HG02973 (cell line): Measurements from ENCODE around the gene CLPSL1.

Source experiments
- ATAC-seq: cut with Tn5 transposase; IDR thresholded peaks from one replicate; pipeline ENCODE4 v1.9.1; 2021; ENCODE audit warnings: moderate library complexity; ENCODE audit not compliant: unreplicated experiment

Gene CLPSL1

DNA sequence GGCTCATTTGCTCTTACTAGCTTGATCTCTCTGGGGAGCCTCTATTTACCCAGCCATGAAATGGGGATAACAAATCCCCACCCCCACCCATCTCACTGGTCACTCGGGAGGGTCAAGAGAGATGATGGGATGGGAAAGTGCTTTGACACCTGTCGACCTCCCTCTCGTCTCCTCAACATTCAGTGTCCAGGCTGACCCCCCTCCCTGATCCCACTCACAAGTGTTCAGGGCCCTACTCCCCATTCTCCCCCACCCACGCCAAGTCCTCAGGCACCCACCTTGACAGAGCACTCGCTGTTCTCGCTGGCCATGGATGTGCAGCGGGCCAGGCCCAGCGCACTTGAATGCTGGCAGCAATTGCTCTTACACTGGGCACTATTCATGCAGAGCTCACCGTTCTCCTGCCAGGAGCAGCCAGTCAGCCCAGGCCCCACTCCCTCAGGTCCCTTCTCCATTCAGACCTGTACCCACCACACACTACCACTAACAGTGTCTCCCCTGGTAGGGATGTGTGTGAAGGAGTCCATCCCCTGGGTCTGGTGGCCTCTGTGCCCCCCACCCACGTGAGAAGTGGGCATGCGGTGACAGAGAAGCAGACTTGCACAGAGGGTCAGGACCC lies 14.7 kb downstream of the CLPSL1 start:
- ATAC-seq = no peak

- ATAC-seq = no peak
Measured at GRCh38 chr6:35796236-35796635, 15.4 kb downstream of the CLPSL1 start.

- no peak for ATAC-seq
Measured at GRCh38 chr6:35797837-35798526, 17.2 kb downstream of the CLPSL1 start.

DNA sequence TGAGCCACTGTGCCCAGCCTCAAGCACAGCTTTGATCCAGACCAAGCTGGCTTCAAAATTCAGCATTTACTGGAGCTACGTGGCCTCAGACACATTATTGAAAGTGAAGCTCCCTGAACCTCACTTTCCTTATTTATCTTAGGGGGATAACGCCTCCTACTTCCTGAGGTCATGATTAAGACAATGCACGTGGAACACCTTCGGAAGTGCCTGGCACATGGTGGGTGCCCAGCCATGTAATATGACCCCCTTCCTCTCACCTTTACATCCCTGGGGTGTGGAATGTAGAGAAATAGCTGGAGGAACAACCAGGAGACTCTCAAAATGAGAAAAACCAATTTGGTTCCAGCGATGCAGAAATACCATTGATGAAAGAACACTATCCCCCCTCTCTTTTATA lies 17.9 kb downstream of the CLPSL1 start:
- no peak for ATAC-seq

- no peak for ATAC-seq
Measured at GRCh38 chr6:35801148-35801547, 20.3 kb downstream of the CLPSL1 start.

- ATAC-seq = no peak
Measured at GRCh38 chr6:35804996-35805736, 24.3 kb downstream of the CLPSL1 start, which contains the start of gene LHFPL5. Gene LHFPL5 (plus strand): TSS chr6:35805352. CDS start chr6:35805671, 319 bp downstream.

DNA sequence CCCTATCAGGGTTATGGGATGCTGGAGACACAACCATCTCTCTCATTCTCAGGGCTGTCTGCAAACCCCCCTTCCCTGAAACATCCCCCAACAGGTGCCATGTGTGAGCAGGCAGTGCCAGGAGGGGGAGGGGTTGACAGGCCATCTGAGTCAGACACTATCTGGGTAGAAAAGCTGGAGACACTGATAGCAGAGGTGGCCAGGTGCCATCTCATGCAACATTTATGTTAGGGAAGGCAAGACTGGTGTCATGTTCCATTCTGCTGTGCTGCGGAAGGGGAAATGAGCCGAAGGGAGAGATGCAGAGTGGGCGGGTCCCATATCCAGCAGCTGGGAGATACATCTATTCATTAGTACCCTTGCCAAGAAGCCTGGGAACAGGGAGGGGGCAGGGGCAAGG lies 27.9 kb downstream of the CLPSL1 start:
- ATAC-seq = no peak

DNA sequence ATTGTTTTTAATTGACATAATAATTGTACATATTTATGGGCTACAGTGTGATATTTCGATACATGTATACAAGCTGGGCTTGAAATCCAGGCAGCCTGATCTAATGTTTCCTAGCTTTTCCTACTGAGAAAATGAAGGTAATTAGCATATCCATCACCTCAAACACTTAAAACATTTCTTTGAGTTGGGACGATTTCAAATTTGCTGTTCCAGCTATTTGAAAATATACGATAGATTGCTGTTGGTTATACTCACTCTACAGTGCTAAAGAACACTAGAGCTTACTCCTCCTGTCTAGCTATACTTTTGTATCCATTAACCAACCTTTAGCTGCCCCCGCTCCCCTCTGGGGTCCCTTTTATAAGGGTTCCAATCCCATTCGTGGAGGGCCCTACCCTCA lies 29.0 kb downstream of the CLPSL1 start:
- ATAC-seq = no peak

GRCh38 chr6:35810971-35811698 lies 30.3 kb downstream of the CLPSL1 start:
- ATAC-seq = no peak

GRCh38 chr6:35811699-35811995 lies 30.8 kb downstream of the CLPSL1 start:
- no peak for ATAC-seq

DNA sequence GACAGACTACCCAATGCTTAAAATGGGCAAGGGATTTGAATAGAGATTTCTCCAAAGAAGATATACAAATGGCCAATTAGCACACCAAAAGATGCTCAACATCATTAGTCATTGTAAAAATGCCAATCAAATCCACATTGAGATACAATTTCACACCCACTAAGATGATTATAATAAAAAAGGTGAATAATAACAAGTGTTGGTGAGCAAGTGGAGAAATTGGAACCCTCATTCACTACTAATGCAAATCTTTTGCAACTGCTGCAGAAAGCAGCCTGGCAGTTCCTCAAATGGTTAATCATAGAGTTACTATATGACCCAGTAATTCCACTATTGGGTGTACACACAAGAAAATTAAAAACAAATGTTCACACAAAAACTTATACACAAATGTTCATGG lies 36.7 kb downstream of the CLPSL1 start:
- ATAC-seq = no peak

- no peak for ATAC-seq
Measured at GRCh38 chr6:35823601-35824000, 42.8 kb downstream of the CLPSL1 start.

GRCh38 chr6:35824552-35825192 lies 43.9 kb downstream of the CLPSL1 start:
- no peak for ATAC-seq

DNA sequence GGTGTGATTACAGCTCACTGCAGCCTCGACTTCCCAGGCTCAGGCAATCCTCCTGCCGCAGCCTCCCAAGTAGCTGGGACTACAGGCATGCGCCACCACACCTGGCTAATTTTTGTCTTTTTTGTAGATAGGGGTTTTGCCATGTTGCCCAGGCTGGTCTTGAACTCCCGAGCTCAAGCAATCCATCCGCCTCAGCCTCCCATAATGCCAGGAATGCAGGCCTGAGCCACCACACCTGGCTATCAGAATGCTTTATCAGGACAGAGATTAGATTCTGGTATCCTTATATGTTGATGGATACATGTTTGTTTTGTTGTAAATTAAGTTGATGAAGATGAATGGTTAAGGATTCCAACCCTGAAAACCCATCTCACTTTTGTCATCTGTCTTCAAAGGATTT lies 48.5 kb downstream of the CLPSL1 start:
- ATAC-seq = no peak

DNA sequence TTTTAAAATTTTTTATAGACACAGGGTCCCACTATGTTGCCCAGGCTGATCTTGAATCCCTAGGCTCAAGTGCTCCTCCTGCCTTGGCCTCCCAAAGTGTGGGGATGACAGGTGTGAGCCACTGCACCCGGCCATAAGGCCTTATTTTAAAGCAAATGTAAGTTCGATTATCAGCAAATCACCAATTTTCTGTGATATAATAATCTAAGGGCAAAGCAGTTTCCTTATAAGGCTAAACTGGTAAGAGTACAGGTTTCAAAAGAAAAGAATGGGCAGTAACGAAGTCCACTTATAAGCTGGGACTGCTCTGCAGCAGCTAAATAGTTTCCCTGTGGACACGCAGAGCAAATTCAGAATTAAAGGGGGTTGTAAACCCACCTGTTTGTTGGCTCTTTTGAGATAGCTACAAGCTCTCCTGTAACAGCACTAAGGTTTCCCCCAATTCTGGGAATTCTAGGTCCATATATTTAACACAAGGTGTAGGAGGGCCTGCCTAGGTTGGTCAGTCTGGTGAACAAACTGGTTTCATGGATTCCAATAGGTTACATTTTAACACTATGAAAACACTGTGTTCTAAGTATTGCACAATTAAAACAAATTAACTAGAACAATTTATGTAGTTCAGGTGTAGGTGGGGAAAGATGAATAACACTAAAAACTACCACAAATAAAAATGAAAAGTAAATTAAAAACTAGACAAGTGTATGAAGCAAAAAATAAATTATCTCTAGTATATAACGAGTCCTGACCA lies 50.6 kb downstream of the CLPSL1 start:
- ATAC-seq = no peak

GRCh38 chr6:35833536-35833935 lies 52.7 kb downstream of the CLPSL1 start:
- no peak for ATAC-seq
